Stimulated activated CD4-positive, alpha-beta T cell treated with anti-CD3 and anti-CD28 coated beads, TNF-alpha, amount 100 ng/mL, for 48 hours (primary cell): Measurements from ENCODE around the gene NIFK.
"Not testable (repeated sequence)": the region's sequence is repeated elsewhere in the genome, so short reads cannot be mapped to it uniquely, and the experiment has no call there.

Experiments used
- DNase-seq, 3 donors: peaks; one replicate each; pipeline ENCODE4 v3.0.0-alpha.2; 2020; ENCODE audit warnings: low read depth in 3 of 3

The NIFK gene

GRCh38 chr2:121734544-121734943, 2.1 kb downstream of the NIFK start:
- not testable (repeated sequence) for DNase-seq

- no peak for DNase-seq
Observed at GRCh38 chr2:121731366-121731765, 5.3 kb downstream of the NIFK start.

GRCh38 chr2:121727950-121728349, 8.7 kb downstream of the NIFK start:
- no peak for DNase-seq

GRCh38 chr2:121727332-121727731, 9.3 kb downstream of the NIFK start:
- DNase-seq: no peak

- no peak for DNase-seq
Observed at GRCh38 chr2:121723316-121723715, 13.4 kb downstream of the NIFK start.

- peak in 1 of 3 donors; percentile 50 for DNase-seq
Observed at GRCh38 chr2:121722479-121722878, 14.2 kb downstream of the NIFK start.

GRCh38 chr2:121721926-121722325, 14.7 kb downstream of the NIFK start:
- no peak for DNase-seq

- DNase-seq: no peak
Observed at GRCh38 chr2:121717529-121717928, 19.1 kb downstream of the NIFK start.

GRCh38 chr2:121716126-121716525, 20.5 kb downstream of the NIFK start:
- DNase-seq: no peak

GRCh38 chr2:121711481-121711880, 25.2 kb downstream of the NIFK start:
- not testable (repeated sequence) for DNase-seq

GRCh38 chr2:121710470-121711170, 26.1 kb downstream of the NIFK start:
- DNase-seq: no peak

- DNase-seq: no peak
Observed at GRCh38 chr2:121709776-121710469, 26.8 kb downstream of the NIFK start.

- no peak for DNase-seq
Observed at GRCh38 chr2:121707920-121708361, 28.7 kb downstream of the NIFK start.

- DNase-seq: no peak
Observed at GRCh38 chr2:121707344-121707919, 29.2 kb downstream of the NIFK start.

- no peak for DNase-seq
Observed at GRCh38 chr2:121705958-121706357, 30.7 kb downstream of the NIFK start.

GRCh38 chr2:121705390-121705789, 31.3 kb downstream of the NIFK start:
- DNase-seq: no peak

GRCh38 chr2:121701761-121702160, 34.9 kb downstream of the NIFK start:
- DNase-seq: not testable (repeated sequence)

GRCh38 chr2:121699421-121700333, 37.0 kb downstream of the NIFK start:
- DNase-seq: peak; percentile 69 to 86 (median 82)

GRCh38 chr2:121698318-121698930, 38.3 kb downstream of the NIFK start:
- DNase-seq: no peak

GRCh38 chr2:121697108-121697631, 39.5 kb downstream of the NIFK start:
- no peak for DNase-seq

GRCh38 chr2:121696410-121696930, 40.2 kb downstream of the NIFK start:
- no peak for DNase-seq
